ENCODE measurements around the gene NAT9.

Gene NAT9

GRCh38 chr17:74803388-74803930 is 27.3 kb upstream of the NAT9 start:
- H3K4me1 ChIP-seq (ENCODE audit: insufficient read depth, low read length): peaks cover 16% of the 10 kb centered on the region
- no peaks in the 10 kb centered on the region for H3K27me3 ChIP-seq (ENCODE audit: control insufficient read depth in 1 of 2, insufficient read depth in 2 of 2, low read length in 2 of 2)
- H3K27ac ChIP-seq (ENCODE audit: low read depth, low read length): no peak overlapping the region
- H3K9me3 ChIP-seq (ENCODE audit: low read length): no peaks in the 10 kb centered on the region
- H3K4me3 ChIP-seq (ENCODE audit: low read depth in 1 of 2, low read length in 2 of 2): no peak overlapping the region
- H3K9ac ChIP-seq (ENCODE audit: low read length): no peak overlapping the region
- H3K36me3 ChIP-seq (ENCODE audit: insufficient read depth, low read length): peaks cover 13% of the 10 kb centered on the region

- H3K4me1 ChIP-seq (ENCODE audit: insufficient read depth, low read length): peaks cover 16% of the 10 kb centered on the region
- H3K36me3 ChIP-seq (ENCODE audit: insufficient read depth, low read length): peaks cover 17% of the 10 kb centered on the region
- H3K4me3 ChIP-seq (ENCODE audit: low read depth in 1 of 2, low read length in 2 of 2): no peak overlapping the region
- no peak overlapping the region for H3K9ac ChIP-seq (ENCODE audit: low read length)
- H3K9me3 ChIP-seq (ENCODE audit: low read length): no peaks in the 10 kb centered on the region
- H3K27me3 ChIP-seq (ENCODE audit: control insufficient read depth in 1 of 2, insufficient read depth in 2 of 2, low read length in 2 of 2): no peaks in the 10 kb centered on the region
- no peak overlapping the region for H3K27ac ChIP-seq (ENCODE audit: low read depth, low read length)
These were observed 25.8 kb upstream of the NAT9 start for GRCh38 chr17:74801896-74802295.

- no peak overlapping the region for H3K9ac ChIP-seq (ENCODE audit: low read length)
- peaks cover 17% of the 10 kb centered on the region for H3K36me3 ChIP-seq (ENCODE audit: insufficient read depth, low read length)
- H3K27me3 ChIP-seq (ENCODE audit: control insufficient read depth in 1 of 2, insufficient read depth in 2 of 2, low read length in 2 of 2): no peaks in the 10 kb centered on the region
- peaks cover 16% of the 10 kb centered on the region for H3K4me1 ChIP-seq (ENCODE audit: insufficient read depth, low read length)
- no peaks in the 10 kb centered on the region for H3K9me3 ChIP-seq (ENCODE audit: low read length)
- no peak overlapping the region for H3K27ac ChIP-seq (ENCODE audit: low read depth, low read length)
- H3K4me3 ChIP-seq (ENCODE audit: low read depth in 1 of 2, low read length in 2 of 2): no peak overlapping the region
These were observed 24.4 kb upstream of the NAT9 start for GRCh38 chr17:74800531-74800930.

GRCh38 chr17:74799097-74799496 is 23.0 kb upstream of the NAT9 start:
- Histone ChIP-seq H3K4me3 (ENCODE audit: low read depth in 1 of 2, low read length in 2 of 2) (no peak overlapping the region), H3K4me1 (ENCODE audit: insufficient read depth, low read length) (peaks cover 10% of the 10 kb centered on the region), H3K27ac (ENCODE audit: low read depth, low read length) (no peak overlapping the region), H3K9me3 (ENCODE audit: low read length) (no peaks in the 10 kb centered on the region), H3K27me3 (ENCODE audit: control insufficient read depth in 1 of 2, insufficient read depth in 2 of 2, low read length in 2 of 2) (no peaks in the 10 kb centered on the region), H3K36me3 (ENCODE audit: insufficient read depth, low read length) (peaks cover 28% of the 10 kb centered on the region), H3K9ac (ENCODE audit: low read length) (no peak overlapping the region)

- peaks cover 37% of the 10 kb centered on the region for H3K36me3 ChIP-seq (ENCODE audit: insufficient read depth, low read length)
- H3K27ac ChIP-seq (ENCODE audit: low read depth, low read length): no peak overlapping the region
- H3K4me1 ChIP-seq (ENCODE audit: insufficient read depth, low read length): peaks cover 2% of the 10 kb centered on the region
- H3K9ac ChIP-seq (ENCODE audit: low read length): no peak overlapping the region
- H3K9me3 ChIP-seq (ENCODE audit: low read length): no peaks in the 10 kb centered on the region
- H3K4me3 ChIP-seq (ENCODE audit: low read depth in 1 of 2, low read length in 2 of 2): no peak overlapping the region
- no peaks in the 10 kb centered on the region for H3K27me3 ChIP-seq (ENCODE audit: control insufficient read depth in 1 of 2, insufficient read depth in 2 of 2, low read length in 2 of 2)
These were observed 22.1 kb upstream of the NAT9 start for GRCh38 chr17:74798239-74798707.

GRCh38 chr17:74797824-74798223 is 21.7 kb upstream of the NAT9 start:
- Histone ChIP-seq H3K27ac (ENCODE audit: low read depth, low read length) (no peak overlapping the region), H3K36me3 (ENCODE audit: insufficient read depth, low read length) (peaks cover 38% of the 10 kb centered on the region)

GRCh38 chr17:74796866-74797265 is 20.7 kb upstream of the NAT9 start:
- Histone ChIP-seq H3K9ac (ENCODE audit: low read length) (no peak overlapping the region), H3K27me3 (ENCODE audit: control insufficient read depth in 1 of 2, insufficient read depth in 2 of 2, low read length in 2 of 2) (no peaks in the 10 kb centered on the region), H3K4me3 (ENCODE audit: low read depth in 1 of 2, low read length in 2 of 2) (no peak overlapping the region), H3K4me1 (ENCODE audit: insufficient read depth, low read length) (no peaks in the 10 kb centered on the region), H3K27ac (ENCODE audit: low read depth, low read length) (no peak overlapping the region), H3K36me3 (ENCODE audit: insufficient read depth, low read length) (peaks cover 38% of the 10 kb centered on the region), H3K9me3 (ENCODE audit: low read length) (no peaks in the 10 kb centered on the region)

More at GRCh38 chr17:74797824-74798223, 21.7 kb upstream of the NAT9 start:
- Histone ChIP-seq H3K9me3 (ENCODE audit: low read length) (no peaks in the 10 kb centered on the region), H3K27me3 (ENCODE audit: control insufficient read depth in 1 of 2, insufficient read depth in 2 of 2, low read length in 2 of 2) (no peaks in the 10 kb centered on the region), H3K4me1 (ENCODE audit: insufficient read depth, low read length) (no peaks in the 10 kb centered on the region), H3K9ac (ENCODE audit: low read length) (no peak overlapping the region), H3K4me3 (ENCODE audit: low read depth in 1 of 2, low read length in 2 of 2) (no peak overlapping the region)

GRCh38 chr17:74796211-74796610 is 20.1 kb upstream of the NAT9 start:
- peaks cover 38% of the 10 kb centered on the region for H3K36me3 ChIP-seq (ENCODE audit: insufficient read depth, low read length)
- no peaks in the 10 kb centered on the region for H3K9me3 ChIP-seq (ENCODE audit: low read length)
- no peaks in the 10 kb centered on the region for H3K27me3 ChIP-seq (ENCODE audit: control insufficient read depth in 1 of 2, insufficient read depth in 2 of 2, low read length in 2 of 2)
- H3K4me3 ChIP-seq (ENCODE audit: low read depth in 1 of 2, low read length in 2 of 2): no peak overlapping the region
- H3K4me1 ChIP-seq (ENCODE audit: insufficient read depth, low read length): no peaks in the 10 kb centered on the region
- no peak overlapping the region for H3K9ac ChIP-seq (ENCODE audit: low read length)
- no peak overlapping the region for H3K27ac ChIP-seq (ENCODE audit: low read depth, low read length)

- Histone ChIP-seq H3K9ac (ENCODE audit: low read length) (no peak overlapping the region), H3K9me3 (ENCODE audit: low read length) (no peaks in the 10 kb centered on the region), H3K27me3 (ENCODE audit: control insufficient read depth in 1 of 2, insufficient read depth in 2 of 2, low read length in 2 of 2) (no peaks in the 10 kb centered on the region), H3K27ac (ENCODE audit: low read depth, low read length) (no peak overlapping the region), H3K36me3 (ENCODE audit: insufficient read depth, low read length) (peaks cover 43% of the 10 kb centered on the region), H3K4me3 (ENCODE audit: low read depth in 1 of 2, low read length in 2 of 2) (no peak overlapping the region), H3K4me1 (ENCODE audit: insufficient read depth, low read length) (no peaks in the 10 kb centered on the region)
These were observed 19.3 kb upstream of the NAT9 start for GRCh38 chr17:74795327-74796020.

GRCh38 chr17:74792586-74793105 is 16.5 kb upstream of the NAT9 start:
- Histone ChIP-seq H3K4me3 (ENCODE audit: low read depth in 1 of 2, low read length in 2 of 2) (no peak overlapping the region), H3K4me1 (ENCODE audit: insufficient read depth, low read length) (no peaks in the 10 kb centered on the region), H3K27me3 (ENCODE audit: control insufficient read depth in 1 of 2, insufficient read depth in 2 of 2, low read length in 2 of 2) (no peaks in the 10 kb centered on the region), H3K27ac (ENCODE audit: low read depth, low read length) (no peak overlapping the region), H3K36me3 (ENCODE audit: insufficient read depth, low read length) (peaks cover 34% of the 10 kb centered on the region), H3K9ac (ENCODE audit: low read length) (no peak overlapping the region), H3K9me3 (ENCODE audit: low read length) (no peaks in the 10 kb centered on the region)

- peaks cover 29% of the 10 kb centered on the region for H3K36me3 ChIP-seq (ENCODE audit: insufficient read depth, low read length)
These were observed 14.3 kb upstream of the NAT9 start for GRCh38 chr17:74790161-74791058.

More at GRCh38 chr17:74790161-74791058, 14.3 kb upstream of the NAT9 start:
- H3K27ac ChIP-seq (ENCODE audit: low read depth, low read length): no peak overlapping the region
- H3K4me3 ChIP-seq (ENCODE audit: low read depth in 1 of 2, low read length in 2 of 2): no peak overlapping the region
- H3K9me3 ChIP-seq (ENCODE audit: low read length): no peaks in the 10 kb centered on the region
- H3K4me1 ChIP-seq (ENCODE audit: insufficient read depth, low read length): no peaks in the 10 kb centered on the region
- no peaks in the 10 kb centered on the region for H3K27me3 ChIP-seq (ENCODE audit: control insufficient read depth in 1 of 2, insufficient read depth in 2 of 2, low read length in 2 of 2)
- no peak overlapping the region for H3K9ac ChIP-seq (ENCODE audit: low read length)

All from muscle layer of colon (tissue), 2 donors.